ENCODE results near the gene TMCC1. TPM values are rescaled to one million over a fixed set of nuclear protein-coding genes. Genes with fewer than 3 reads are reported as not detected.

Gene TMCC1
- total RNA-seq, 1 donor from 2014 or later, result 16.7 TPM

DNA sequence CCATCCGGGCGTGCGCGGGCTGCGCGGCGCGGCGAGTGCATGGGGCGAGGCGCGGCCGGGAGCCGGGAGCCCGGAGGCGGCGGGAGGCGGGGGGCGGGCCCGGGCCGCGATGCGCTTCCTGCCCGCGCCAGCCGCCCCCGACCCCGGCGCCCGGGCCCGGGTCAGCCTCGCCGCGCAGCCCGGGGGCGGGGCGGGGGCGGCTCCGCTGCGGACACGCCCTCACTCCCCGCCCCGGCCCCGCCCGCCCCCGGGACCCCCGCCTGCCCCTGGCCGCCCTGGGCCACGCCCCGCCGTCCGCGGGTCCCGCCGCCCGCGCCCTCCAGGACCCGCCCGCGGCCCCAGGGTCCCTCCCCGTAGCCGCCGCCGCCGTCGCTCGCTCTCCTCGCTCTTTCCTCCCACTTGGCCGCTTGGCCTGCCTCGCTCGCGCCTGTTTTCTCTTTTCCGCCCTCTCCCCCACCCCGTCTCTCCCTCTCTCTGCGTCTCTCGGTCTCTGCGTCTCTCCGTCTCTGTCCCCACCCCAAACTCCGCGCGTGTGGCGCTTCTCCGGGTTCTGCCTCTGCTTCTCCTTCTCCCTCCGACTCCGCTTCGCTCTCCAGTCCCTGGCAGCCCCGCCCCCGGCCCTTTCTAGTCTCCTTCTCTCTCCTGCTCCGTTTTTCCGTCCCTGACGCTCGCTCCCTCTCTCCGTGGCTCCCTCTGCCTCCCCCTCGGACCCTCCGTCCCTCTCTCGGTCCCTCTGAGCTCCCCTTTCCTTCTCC is 286.7 kb downstream of the TMCC1 start, which contains the start of gene PLXND1:
PLXND1 (minus strand) TSS at position 41 of the 755 bp plus-strand sequence; CDS start at position 4, 37 bp downstream.
- H3K27ac ChIP-seq, result peak within 1 kb of the TSS; percentile 94
- H3K4me1 ChIP-seq, result peaks cover 60% of the 10 kb centered on the region
- no peak for DNase-seq (ENCODE audit: extremely low spot score in 2 of 2)
- H3K27me3 ChIP-seq, result no peaks in the 10 kb centered on the region
- H3K4me3 ChIP-seq, result peak within 1 kb of the TSS; percentile 68 to 80
- no peaks in the 10 kb centered on the region for H3K36me3 ChIP-seq
- intact Hi-C loops (cut with DNase I), result loop anchor here (5.0 kb wide), 1 partner anchor 165 kb away; the partner anchor contains the start of gene IFT122
- H3K9me3 ChIP-seq, result no peaks in the 10 kb centered on the region
- peak in 1 of 2 donors; percentile 89 for TF ChIP-seq POLR2A (IDR thresholded peaks at IDR 0.05)
- TF ChIP-seq, protein P1, sequence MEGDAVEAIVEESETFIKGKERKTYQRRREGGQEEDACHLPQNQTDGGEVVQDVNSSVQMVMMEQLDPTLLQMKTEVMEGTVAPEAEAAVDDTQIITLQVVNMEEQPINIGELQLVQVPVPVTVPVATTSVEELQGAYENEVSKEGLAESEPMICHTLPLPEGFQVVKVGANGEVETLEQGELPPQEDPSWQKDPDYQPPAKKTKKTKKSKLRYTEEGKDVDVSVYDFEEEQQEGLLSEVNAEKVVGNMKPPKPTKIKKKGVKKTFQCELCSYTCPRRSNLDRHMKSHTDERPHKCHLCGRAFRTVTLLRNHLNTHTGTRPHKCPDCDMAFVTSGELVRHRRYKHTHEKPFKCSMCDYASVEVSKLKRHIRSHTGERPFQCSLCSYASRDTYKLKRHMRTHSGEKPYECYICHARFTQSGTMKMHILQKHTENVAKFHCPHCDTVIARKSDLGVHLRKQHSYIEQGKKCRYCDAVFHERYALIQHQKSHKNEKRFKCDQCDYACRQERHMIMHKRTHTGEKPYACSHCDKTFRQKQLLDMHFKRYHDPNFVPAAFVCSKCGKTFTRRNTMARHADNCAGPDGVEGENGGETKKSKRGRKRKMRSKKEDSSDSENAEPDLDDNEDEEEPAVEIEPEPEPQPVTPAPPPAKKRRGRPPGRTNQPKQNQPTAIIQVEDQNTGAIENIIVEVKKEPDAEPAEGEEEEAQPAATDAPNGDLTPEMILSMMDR (IDR thresholded peaks at IDR 0.05), result no peak
- peak in 1 of 2 donors; percentile 87 for TF ChIP-seq POLR2AphosphoS5 (IDR thresholded peaks at IDR 0.05; ENCODE audit: insufficient read depth in 1 of 2, low read depth in 1 of 2)

DNA sequence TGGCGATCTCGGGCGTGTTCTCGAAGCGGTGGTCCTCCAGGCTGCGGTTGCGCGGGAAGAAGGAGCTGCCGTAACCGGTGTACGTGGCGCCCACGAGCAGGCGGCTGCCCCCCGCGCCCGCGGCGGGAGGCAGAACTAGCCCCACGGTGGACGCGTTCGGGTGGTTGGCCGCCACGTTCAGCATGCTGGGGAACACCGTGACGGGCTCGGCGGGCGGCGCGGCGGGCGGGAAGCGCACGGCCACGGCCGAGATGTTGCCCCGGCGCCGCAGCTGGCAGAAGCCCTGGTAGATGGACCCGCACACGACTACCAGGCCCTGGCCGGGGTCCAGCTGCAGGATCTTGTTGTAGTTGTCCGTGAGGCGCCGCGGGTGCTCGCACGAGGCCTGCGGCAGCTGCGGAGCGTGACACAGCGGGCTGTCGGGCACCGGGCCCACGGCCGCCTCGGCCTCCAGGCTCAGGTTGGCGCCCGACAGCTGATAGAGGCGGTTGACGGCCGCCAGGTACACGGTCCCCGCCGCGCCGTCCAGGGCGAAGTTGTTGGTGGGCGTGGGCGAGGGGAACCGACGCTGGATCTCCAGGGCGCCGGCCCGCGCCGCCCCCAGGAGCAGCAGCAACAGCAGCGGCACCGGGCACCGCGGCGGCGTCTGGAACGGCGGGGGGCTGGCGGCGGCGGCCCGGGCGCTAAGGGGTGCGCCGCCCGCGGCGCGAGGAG is 287.4 kb downstream of the TMCC1 start:
- Histone ChIP-seq H3K9me3 (no peaks in the 10 kb centered on the region), H3K27me3 (no peaks in the 10 kb centered on the region), H3K36me3 (no peaks in the 10 kb centered on the region), H3K27ac (peak overlapping the region; percentile 91), H3K4me3 (peak overlapping the region; percentile 68 to 80), H3K4me1 (peaks cover 60% of the 10 kb centered on the region)
- no peak for DNase-seq (ENCODE audit: extremely low spot score in 2 of 2)
- intact Hi-C loops (cut with DNase I), result loop anchor here (2.0 to 5.0 kb wide), 2 partner anchors 45 to 164 kb away; partner anchors contain the start of gene IFT122
- TF ChIP-seq, protein P1 (IDR thresholded peaks at IDR 0.05), result no peak
- TF ChIP-seq POLR2AphosphoS5 (IDR thresholded peaks at IDR 0.05; ENCODE audit: insufficient read depth in 1 of 2, low read depth in 1 of 2), result peak in 1 of 2 donors; percentile 51
- peak in 1 of 2 donors; percentile 18 for TF ChIP-seq POLR2A (IDR thresholded peaks at IDR 0.05)

DNA sequence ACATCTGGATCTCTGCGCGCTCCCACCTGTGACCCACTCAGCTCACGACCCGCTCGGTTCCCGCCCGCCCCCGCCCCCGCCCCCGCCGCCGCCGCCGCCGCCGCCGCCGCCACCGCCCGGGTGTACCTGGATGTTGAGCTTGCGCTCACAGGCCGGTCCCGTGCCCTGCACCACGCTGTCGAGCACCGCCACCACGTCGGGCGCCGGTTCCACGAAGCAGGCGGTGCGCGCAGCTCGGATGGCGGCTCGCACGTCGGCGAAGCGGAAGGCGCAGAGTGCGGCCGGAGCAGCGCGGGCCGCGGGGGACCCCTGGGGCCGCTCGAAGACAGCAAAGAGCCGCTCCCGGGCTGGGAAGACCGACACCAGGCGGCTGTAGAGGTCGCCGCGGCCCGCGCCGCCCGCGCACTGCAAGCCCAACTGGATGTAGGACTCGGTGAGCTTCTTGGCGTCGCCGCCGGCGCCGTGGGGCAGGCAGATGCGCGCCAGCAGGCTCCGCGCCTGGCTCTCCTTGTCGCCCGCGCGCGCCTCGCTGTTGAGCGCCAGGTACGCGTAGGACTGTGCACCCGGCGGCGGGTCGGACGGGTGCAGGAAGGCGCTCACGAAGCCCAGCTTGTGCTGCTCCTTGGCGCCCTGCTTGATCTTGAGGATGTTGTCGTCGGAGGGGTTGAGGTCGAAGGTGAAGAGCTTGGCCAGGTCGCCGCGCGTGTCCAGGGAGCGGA is 288.1 kb downstream of the TMCC1 start:
- H3K27ac ChIP-seq, result peak overlapping the region; percentile 91
- TF ChIP-seq POLR2A (IDR thresholded peaks at IDR 0.05), result no peak
- TF ChIP-seq, protein P1 (IDR thresholded peaks at IDR 0.05), result no peak
- no peak for TF ChIP-seq POLR2AphosphoS5 (IDR thresholded peaks at IDR 0.05; ENCODE audit: insufficient read depth in 1 of 2, low read depth in 1 of 2)
- no peaks in the 10 kb centered on the region for H3K9me3 ChIP-seq
- peaks cover 65% of the 10 kb centered on the region for H3K4me1 ChIP-seq
- DNase-seq (ENCODE audit: extremely low spot score in 2 of 2), result no peak
- no peaks in the 10 kb centered on the region for H3K36me3 ChIP-seq
- H3K27me3 ChIP-seq, result no peaks in the 10 kb centered on the region
- intact Hi-C loops (cut with DNase I), result loop anchor here (2.0 to 5.0 kb wide), 2 partner anchors 45 to 163 kb away; partner anchors contain the start of gene IFT122
- H3K4me3 ChIP-seq, result peak overlapping the region; percentile 68 to 80

DNA sequence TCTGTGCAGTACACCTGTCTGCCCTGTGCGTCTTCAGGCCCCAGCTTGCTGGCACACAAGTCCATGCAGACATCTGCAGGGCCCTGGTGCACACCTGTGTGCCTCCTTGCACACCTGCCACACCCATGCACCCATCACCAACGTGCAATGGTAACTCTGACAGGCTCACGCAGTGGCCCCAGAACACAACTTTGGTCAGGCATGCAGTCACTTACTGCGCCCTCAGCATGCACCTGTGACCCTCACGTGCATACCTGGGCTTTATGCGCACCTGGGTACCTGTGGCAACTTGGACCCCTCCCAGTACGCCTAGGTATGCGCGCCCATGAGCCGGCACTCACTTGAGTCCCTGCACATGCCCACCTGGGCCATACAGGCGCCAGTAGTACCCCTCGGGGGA is 288.7 kb downstream of the TMCC1 start:
- no peak for DNase-seq (ENCODE audit: extremely low spot score in 2 of 2)
- intact Hi-C loops (cut with DNase I), result loop anchor here (2.0 to 5.0 kb wide), 2 partner anchors 44 to 162 kb away; partner anchors contain the start of gene IFT122
- H3K4me1 ChIP-seq, result peaks cover 71% of the 10 kb centered on the region
- no peaks in the 10 kb centered on the region for H3K27me3 ChIP-seq
- H3K36me3 ChIP-seq, result no peaks in the 10 kb centered on the region
- peak overlapping the region; percentile 68 to 80 for H3K4me3 ChIP-seq
- TF ChIP-seq POLR2AphosphoS5 (IDR thresholded peaks at IDR 0.05; ENCODE audit: insufficient read depth in 1 of 2, low read depth in 1 of 2), result no peak
- no peak for TF ChIP-seq POLR2A (IDR thresholded peaks at IDR 0.05)
- TF ChIP-seq, protein P1 (IDR thresholded peaks at IDR 0.05), result no peak
- H3K27ac ChIP-seq, result peak overlapping the region; percentile 91
- H3K9me3 ChIP-seq, result no peaks in the 10 kb centered on the region
